Measurements from ENCODE around the gene GPR4.

GPR4 gene

DNA sequence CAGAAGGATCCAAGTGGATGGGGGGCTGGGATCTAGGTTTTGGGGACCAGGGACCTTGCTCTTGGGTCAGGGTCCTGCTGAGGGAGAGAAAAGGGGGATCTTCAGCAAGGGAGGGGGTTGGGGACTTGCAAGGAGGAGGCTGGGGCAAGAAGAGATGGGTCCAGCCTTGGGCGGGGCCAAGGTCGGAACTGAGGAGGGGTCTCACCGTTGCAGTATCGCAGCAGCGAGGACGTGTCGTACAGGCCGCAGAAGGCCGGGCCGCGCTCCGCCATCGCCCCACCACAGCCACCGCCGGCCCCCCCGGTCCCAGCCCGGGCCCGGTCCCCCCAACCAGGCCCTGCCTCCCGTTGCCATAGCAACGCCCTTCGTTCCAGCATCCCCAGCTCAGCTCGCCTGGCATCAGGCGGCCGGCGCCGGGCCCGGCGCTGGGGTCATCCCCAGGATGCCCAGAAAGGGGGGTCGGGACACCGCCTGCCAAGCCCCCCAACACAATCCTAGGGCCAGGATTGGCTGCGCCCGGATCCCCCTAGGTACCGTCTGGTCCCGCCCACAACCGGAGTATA is 43.1 kb upstream of the GPR4 start:
- no peaks in the 10 kb centered on the region for H4K20me1 ChIP-seq (ENCODE audit: insufficient read depth)
- TF ChIP-seq, protein P1, sequence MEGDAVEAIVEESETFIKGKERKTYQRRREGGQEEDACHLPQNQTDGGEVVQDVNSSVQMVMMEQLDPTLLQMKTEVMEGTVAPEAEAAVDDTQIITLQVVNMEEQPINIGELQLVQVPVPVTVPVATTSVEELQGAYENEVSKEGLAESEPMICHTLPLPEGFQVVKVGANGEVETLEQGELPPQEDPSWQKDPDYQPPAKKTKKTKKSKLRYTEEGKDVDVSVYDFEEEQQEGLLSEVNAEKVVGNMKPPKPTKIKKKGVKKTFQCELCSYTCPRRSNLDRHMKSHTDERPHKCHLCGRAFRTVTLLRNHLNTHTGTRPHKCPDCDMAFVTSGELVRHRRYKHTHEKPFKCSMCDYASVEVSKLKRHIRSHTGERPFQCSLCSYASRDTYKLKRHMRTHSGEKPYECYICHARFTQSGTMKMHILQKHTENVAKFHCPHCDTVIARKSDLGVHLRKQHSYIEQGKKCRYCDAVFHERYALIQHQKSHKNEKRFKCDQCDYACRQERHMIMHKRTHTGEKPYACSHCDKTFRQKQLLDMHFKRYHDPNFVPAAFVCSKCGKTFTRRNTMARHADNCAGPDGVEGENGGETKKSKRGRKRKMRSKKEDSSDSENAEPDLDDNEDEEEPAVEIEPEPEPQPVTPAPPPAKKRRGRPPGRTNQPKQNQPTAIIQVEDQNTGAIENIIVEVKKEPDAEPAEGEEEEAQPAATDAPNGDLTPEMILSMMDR (conservative IDR thresholded peaks at IDR 0.05; ENCODE audit: low read depth, low read length) = no peak
- H3K27me3 ChIP-seq (ENCODE audit: insufficient read depth, low read depth) = peaks cover 3% of the 10 kb centered on the region; the same call in 1 of the 2 replicates
- H3K4me2 ChIP-seq = peak overlapping the region; percentile 69; the same call in 1 of the 2 replicates
- no peaks in the 10 kb centered on the region for H3K79me2 ChIP-seq (ENCODE audit: insufficient read depth, low read depth)
- H3K27ac ChIP-seq = no peak overlapping the region
- no peaks in the 10 kb centered on the region for H3K36me3 ChIP-seq (ENCODE audit: insufficient read depth)
- H2AFZ ChIP-seq (ENCODE audit: low read depth) = peak overlapping the region; percentile 83
- no peak overlapping the region for H3K4me3 ChIP-seq (IDR thresholded peaks at IDR 0.05; ENCODE audit: insufficient read depth, low read depth, low read length)
- no peak overlapping the region for H3K9ac ChIP-seq
- peaks cover 25% of the 10 kb centered on the region for H3K4me1 ChIP-seq (ENCODE audit: low read depth, poor library complexity, severe bottlenecking)

DNA sequence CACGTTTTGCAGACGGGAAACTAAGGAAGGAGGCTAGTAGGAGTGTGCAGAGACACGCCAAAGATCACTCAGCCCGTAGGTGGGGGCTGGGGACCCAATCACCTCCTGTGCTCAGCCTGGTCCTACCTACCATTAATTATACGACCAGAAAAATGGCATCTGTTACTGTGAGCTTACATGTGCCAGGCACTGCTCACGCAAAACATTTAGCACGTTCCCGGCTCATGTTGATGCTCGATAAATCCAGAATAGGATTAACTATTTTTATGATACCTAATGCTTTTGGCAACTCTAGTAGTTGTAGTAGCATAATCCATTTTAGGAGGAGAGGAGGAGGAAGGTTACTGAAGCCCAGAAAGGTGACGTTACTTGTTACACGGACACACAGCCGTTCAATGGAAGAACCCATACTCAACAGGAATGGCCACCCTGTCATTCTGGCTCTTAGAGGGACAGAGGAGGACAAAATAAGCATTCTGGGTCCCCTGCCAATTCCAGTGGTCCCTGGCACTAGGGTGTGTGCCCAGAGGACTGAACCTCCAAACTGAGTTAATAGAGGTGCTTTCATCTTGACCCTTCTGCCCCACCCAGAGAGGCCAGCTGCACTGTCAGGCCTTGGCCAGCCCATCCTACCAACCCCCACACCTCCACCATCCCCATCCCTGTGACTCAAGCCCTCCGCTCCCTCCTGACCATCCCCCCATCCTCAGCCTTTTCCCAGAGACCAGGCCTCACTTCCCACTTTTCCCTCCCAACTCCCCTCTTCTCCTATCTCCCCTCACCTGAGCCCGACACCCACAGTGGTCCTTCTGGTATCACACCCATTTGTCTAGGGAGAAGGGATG is 42.1 kb upstream of the GPR4 start:
- H3K4me2 ChIP-seq = peak overlapping the region; percentile 72; the same call in 1 of the 2 replicates
- H3K36me3 ChIP-seq (ENCODE audit: insufficient read depth) = no peaks in the 10 kb centered on the region
- H3K79me2 ChIP-seq (ENCODE audit: insufficient read depth, low read depth) = no peaks in the 10 kb centered on the region
- H3K27me3 ChIP-seq (ENCODE audit: insufficient read depth, low read depth) = peaks cover 3% of the 10 kb centered on the region; the same call in 1 of the 2 replicates
- H3K4me1 ChIP-seq (ENCODE audit: low read depth, poor library complexity, severe bottlenecking) = peaks cover 33% of the 10 kb centered on the region
- TF ChIP-seq, protein P1 (conservative IDR thresholded peaks at IDR 0.05; ENCODE audit: low read depth, low read length) = no peak
- no peaks in the 10 kb centered on the region for H4K20me1 ChIP-seq (ENCODE audit: insufficient read depth)
- H3K4me3 ChIP-seq (IDR thresholded peaks at IDR 0.05; ENCODE audit: insufficient read depth, low read depth, low read length) = no peak overlapping the region
- H2AFZ ChIP-seq (ENCODE audit: low read depth) = no peak overlapping the region
- no peak overlapping the region for H3K9ac ChIP-seq
- H3K27ac ChIP-seq = no peak overlapping the region

DNA sequence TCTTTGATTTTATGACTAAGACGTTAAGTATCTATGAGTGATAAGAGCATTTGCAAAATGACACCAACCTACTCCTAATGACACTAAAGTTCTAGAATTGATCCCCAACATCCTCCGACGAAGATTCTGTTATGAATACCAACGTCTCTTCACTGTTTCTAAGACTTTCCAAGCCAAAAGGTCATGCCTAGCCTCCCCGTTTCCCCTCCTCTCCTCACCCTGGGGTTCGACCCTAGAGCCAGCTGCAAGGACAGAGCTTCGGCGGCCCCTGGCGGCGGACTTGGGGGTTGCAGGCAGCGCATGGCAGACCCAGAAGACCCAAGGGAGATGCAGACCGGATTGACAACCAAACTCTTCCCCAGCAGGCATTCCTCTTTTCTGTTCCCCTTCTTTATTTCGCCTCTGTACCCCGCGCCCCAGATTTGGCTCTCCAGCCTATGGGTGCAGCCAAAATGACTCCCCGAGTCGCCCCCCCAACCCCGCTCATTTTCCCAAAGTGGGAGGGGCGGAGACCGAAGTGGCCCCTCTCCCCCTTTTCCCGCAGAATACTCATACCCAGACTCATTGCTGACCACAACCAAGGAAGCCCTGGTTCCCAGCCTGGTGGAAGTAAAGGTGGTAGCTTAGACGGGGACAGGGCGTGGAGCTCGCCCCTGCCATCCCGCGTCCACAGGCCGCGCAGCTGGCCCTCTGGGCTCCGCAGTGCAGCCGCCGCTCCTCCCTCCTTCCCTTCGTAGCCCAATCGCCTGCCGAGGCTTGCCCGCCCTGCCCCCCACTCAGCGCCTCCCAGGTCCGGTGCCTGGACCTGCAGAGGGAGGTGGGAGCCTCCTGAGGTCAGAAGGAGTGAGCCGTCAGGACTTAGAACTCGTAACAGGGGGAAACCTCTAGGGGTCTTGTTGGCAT is 41.3 kb upstream of the GPR4 start:
- H4K20me1 ChIP-seq (ENCODE audit: insufficient read depth) = no peaks in the 10 kb centered on the region
- 0 out of 2 replicates have a peak overlapping the region, but pooled peaks have one; percentile 15 for H2AFZ ChIP-seq (ENCODE audit: low read depth)
- peaks cover 37% of the 10 kb centered on the region for H3K4me1 ChIP-seq (ENCODE audit: low read depth, poor library complexity, severe bottlenecking)
- no peaks in the 10 kb centered on the region for H3K79me2 ChIP-seq (ENCODE audit: insufficient read depth, low read depth)
- TF ChIP-seq, protein P1 (conservative IDR thresholded peaks at IDR 0.05; ENCODE audit: low read depth, low read length) = peak; percentile 99
- no peak overlapping the region for H3K4me3 ChIP-seq (IDR thresholded peaks at IDR 0.05; ENCODE audit: insufficient read depth, low read depth, low read length)
- no peaks in the 10 kb centered on the region for H3K36me3 ChIP-seq (ENCODE audit: insufficient read depth)
- peaks cover 3% of the 10 kb centered on the region; the same call in 1 of the 2 replicates for H3K27me3 ChIP-seq (ENCODE audit: insufficient read depth, low read depth)
- peak overlapping the region; percentile 93 for H3K27ac ChIP-seq
- peak overlapping the region; percentile 72 for H3K4me2 ChIP-seq
- peak overlapping the region; percentile 79; the same call in 1 of the 2 replicates for H3K9ac ChIP-seq

Data from KMS-11 (cell line).